Fibroblast of skin of abdomen (primary cell): ENCODE data around the gene NEDD4L.

ENCODE experiments used
- DNase-seq: peaks from one replicate; pipeline ENCODE4 v3.0.0-alpha.2; 2013

NEDD4L gene

GRCh38 chr18:58403799-58404455 lies 359.9 kb downstream of the NEDD4L start:
- DNase-seq, result no peak

- no peak for DNase-seq
Measured at GRCh38 chr18:58405107-58405898, 361.3 kb downstream of the NEDD4L start.

- DNase-seq, result no peak
Measured at GRCh38 chr18:58407263-58407648, 363.2 kb downstream of the NEDD4L start.

DNA sequence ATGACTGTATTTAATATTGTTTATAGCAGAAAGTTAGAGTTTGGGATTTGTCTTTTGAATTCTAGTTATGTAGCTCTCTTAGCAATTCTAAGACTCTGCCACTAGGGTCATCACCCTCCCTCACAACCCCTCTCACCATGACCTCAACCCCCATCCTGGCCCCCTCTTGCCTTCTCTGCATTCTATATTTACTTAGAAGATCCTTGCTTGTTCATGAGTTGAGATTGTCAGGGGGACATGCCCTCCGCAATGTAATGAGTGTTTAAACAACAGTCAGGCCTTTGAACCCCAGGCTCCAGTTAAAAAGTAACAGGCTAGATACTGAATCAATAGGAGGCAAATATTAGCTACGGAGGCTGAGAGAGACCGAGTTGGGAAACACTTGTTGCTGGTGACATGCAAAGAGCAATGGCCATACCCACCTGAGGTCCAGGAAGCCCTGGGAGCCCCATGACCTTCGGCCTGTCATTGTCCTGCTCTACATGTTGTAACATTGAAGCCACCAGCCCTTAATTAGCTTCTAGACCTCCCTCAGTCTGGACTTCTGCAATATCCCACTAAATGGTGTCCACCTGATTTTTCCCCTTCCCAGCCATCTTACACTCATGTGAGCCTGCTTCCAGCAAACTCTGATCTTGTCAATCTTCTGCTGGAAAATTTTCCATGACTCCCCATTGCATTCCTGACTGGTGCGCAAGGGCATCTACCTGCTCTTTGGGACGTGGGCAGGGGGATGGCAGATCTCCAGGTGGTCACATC lies 363.8 kb downstream of the NEDD4L start:
- no peak for DNase-seq

DNA sequence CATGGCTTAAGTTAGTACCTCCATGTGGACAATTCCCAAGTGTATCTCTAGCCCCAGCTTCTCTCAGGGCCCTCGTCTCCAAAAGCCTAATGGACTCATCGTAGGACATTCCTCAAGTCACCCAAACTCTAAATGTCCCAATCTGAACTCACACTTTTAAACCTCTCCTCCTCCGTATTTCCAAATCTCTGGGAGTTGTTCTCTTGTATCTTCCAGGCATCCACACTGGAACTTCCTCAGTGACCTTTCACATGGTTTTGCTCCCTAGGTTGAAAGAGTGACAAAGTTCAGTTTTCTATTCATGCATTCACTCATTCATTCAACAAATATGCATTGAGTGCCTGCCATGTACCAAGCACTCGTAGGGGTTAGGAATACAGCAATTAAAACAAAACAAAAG lies 364.6 kb downstream of the NEDD4L start:
- DNase-seq, result no peak

- DNase-seq, result no peak
Measured at GRCh38 chr18:58409802-58410445, 365.9 kb downstream of the NEDD4L start.

- no peak for DNase-seq
Measured at GRCh38 chr18:58411323-58411722, 367.3 kb downstream of the NEDD4L start.

GRCh38 chr18:58412844-58413666 lies 369.0 kb downstream of the NEDD4L start:
- no peak for DNase-seq

DNA sequence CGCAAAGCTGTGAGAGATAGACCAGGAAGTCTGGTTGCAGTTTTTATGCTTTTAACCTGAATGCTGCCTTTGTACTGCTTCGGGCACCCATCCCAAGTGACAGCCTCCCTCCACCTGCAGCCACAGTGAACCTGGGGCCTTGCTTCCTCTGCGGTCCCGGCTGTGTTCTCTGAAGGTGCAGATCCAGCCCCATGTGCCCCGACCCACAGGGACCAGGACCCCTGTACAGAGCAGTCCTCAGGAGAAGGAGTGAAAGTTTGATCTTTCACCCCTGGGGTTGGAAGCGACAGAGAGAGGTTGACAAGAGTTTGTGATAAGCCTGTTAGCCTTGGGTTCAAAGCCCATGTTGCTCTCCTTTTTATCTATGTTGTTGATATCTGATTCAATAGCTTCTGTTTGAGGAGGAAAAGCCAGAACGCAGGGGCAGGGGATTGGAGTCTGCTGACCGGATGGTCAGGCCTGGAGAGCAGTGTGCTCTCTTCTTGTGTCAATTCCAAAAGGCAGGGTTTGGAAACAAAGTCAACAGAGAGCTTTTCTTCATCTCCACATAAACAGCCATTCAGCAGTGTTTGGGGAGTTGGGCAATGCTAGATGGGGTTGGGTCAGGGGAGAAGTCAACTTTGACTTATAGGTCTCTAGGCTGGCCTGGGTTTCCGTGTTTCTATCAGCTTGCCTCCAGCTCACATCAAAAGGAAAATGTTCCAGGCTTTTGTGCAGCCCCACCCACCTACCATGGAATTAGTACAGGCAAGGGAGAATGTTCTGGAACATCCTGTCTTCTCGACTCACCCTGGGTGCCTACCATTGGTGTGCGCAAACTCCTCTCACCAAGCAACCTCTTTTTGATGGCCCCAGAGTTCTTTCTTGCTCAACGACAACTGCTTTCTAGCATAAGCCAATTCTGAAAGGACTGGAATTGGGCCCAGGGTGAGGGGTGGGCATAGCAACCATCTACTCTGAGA lies 369.9 kb downstream of the NEDD4L start:
- DNase-seq, result no peak

DNA sequence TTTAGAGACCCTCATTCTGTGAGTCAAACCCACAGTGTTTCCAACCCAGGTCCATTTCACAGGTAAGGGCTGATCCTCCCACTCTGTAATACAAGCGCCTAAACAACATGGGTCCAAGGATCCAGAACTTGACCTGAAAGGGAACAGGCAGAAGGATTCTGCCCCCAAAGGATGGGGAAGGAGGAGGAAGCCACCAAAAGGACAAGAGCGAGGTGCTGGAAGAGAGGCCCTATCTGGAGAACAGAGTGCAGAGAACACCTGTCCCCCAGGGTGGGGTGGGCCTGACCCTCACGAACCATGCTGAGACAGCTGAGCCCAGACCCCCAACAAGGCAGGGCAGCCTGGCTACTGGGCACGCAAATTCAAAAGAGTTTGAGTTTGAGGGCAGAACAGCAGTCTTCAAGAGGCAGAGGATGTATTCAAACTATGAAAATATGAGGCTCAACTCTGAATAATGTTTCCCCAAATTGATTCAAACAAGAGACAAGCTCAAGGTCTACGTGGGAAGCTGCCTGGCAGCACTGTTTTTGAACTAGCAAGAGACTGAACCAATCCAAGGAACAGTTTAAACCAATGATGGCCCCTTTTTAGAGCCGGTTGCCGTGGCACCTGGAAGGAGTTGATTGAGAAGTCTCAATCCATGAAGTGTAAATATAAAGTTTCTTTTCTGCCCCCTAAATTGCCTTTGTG lies 372.1 kb downstream of the NEDD4L start:
- no peak for DNase-seq

- DNase-seq, result peak; percentile 78
Measured at GRCh38 chr18:58416704-58417683, 373.0 kb downstream of the NEDD4L start.

- DNase-seq, result peak; percentile 25
Measured at GRCh38 chr18:58417752-58418151, 373.7 kb downstream of the NEDD4L start.

DNA sequence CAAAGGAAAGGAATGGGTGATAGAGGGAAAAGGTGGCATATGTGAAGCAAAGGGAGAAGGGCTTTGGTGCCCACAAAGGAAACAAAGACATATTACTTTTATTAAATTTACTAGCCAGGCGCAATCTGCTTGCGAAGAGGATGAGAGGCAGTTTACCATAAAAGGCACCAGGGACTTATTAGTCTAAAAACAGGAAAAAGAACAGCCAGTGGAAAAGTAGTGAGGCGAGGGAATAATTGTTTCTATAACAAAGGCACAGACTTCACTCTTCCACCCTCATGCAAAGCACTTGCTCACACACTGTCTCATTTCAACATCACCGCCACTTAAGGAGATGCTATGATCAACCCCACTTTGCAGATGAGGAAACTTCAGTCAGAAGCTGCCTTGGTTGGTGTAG lies 374.3 kb downstream of the NEDD4L start:
- no peak for DNase-seq

- no peak for DNase-seq
Measured at GRCh38 chr18:58419587-58420199, 375.7 kb downstream of the NEDD4L start.

DNA sequence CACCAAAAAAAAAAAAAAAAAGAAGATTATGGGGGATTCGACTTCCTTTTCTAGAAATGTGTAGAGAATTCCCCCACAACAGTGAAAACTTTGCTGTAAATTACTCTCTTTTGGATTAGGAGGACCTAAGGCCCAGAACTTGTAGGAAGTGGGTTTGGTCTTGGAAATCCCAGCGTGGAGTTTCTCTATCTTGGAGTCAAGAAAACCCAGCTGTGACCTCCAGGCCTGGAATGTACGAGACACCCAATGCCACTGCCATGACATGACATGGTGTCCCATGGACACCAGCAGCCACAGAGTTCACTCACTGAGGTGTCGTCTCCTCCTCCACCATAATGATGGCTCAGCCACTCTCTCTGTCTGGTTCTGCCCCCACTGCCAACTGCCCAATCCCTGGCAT lies 382.6 kb downstream of the NEDD4L start:
- DNase-seq, result no peak

GRCh38 chr18:58427321-58427720 lies 383.3 kb downstream of the NEDD4L start:
- no peak for DNase-seq

- DNase-seq, result no peak
Measured at GRCh38 chr18:58429442-58429841, 385.4 kb downstream of the NEDD4L start.

DNA sequence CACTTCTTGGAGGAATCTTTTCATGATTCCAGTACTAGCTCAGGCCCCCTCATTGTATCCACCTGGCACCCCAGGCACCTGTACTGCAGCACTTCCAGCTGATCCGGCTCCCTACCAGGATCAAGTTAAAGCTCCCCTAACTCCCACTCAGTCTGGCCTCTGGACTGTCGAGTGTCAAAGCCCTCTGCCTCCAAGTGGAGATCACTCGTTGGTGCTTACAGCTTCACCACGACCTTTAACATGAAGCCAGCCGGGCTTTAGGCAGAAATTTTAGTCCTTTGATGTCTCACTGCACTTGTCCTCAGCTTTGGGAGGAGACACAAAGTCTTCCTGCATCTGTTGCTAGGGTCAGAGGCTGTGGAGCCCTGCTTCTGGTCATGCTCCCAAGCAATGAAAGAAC lies 387.2 kb downstream of the NEDD4L start:
- DNase-seq, result no peak
